D721Med (cell line): ENCODE data around the gene ABCD1.

ENCODE experiments used
- DNase-seq: peaks from one replicate; pipeline ENCODE4 v3.0.0; 2011; ENCODE audit warnings: low spot score; ENCODE audit not compliant: insufficient read length
- FAIRE-seq: peaks from 2 replicates; lab custom pipeline; 2011; peaks lifted over from hg19 to GRCh38; lab: Jason Lieb, UNC
- TF ChIP-seq, protein P1 (sequence below): IDR thresholded peaks from 2 replicates; pipeline ENCODE4 v1.5.1; 2012; ENCODE audit warnings: mild to moderate bottlenecking, control low read depth; ENCODE audit not compliant: insufficient read depth; ENCODE audit errors: missing control alignments

Gene ABCD1

DNA sequence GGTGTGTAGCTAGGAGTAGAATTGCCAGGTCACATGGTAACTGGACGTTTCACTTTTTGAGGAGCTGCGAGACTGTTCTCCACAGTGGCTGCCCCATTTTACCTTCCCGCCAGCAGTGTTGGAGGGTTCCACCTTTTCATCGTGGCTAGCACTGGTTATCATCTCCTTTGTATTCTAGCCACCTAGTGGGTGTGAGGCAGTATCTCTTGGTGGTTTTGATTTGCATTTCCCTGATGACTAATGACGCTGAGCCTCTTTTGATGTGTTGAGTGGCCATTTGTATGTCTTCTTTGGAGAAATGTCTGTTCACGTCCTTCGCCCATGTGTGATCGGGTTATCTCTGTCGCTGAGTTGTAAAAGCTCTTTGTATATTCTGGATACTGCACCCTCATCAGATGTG is 10.6 kb downstream of the ABCD1 start:
- FAIRE-seq (no peak), DNase-seq (no peak)
- TF ChIP-seq, protein P1, sequence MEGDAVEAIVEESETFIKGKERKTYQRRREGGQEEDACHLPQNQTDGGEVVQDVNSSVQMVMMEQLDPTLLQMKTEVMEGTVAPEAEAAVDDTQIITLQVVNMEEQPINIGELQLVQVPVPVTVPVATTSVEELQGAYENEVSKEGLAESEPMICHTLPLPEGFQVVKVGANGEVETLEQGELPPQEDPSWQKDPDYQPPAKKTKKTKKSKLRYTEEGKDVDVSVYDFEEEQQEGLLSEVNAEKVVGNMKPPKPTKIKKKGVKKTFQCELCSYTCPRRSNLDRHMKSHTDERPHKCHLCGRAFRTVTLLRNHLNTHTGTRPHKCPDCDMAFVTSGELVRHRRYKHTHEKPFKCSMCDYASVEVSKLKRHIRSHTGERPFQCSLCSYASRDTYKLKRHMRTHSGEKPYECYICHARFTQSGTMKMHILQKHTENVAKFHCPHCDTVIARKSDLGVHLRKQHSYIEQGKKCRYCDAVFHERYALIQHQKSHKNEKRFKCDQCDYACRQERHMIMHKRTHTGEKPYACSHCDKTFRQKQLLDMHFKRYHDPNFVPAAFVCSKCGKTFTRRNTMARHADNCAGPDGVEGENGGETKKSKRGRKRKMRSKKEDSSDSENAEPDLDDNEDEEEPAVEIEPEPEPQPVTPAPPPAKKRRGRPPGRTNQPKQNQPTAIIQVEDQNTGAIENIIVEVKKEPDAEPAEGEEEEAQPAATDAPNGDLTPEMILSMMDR: no peak

DNA sequence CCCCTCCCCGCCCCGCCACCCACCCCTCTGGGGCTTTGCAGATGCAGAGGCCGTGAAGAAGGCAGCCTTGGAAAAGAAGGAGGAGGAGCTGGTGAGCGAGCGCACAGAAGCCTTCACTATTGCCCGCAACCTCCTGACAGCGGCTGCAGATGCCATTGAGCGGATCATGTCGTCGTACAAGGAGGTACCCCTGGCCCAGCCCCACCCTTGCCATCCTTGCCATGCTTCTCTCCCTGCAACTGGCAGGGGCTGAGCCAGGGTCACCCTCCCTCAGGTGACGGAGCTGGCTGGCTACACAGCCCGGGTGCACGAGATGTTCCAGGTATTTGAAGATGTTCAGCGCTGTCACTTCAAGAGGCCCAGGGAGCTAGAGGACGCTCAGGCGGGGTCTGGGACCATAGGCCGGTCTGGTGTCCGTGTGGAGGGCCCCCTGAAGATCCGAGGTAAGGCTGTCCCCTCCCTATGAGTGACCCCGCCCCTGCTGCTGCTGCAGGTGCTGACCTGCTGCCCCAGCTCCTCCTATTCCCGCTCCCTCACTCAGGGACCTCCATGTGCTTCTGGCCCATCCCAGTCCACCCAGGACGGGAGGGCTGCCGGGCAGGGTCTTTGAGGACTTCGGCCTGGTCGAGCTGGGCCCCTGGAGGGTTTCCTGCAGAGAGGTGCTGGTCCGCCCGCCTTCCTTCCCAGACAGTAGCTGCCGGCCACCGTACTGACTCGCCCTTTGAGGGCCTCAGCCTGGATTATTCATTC is 11.6 kb downstream of the ABCD1 start:
- no peak for FAIRE-seq
- DNase-seq: no peak
- TF ChIP-seq, protein P1: no peak

DNA sequence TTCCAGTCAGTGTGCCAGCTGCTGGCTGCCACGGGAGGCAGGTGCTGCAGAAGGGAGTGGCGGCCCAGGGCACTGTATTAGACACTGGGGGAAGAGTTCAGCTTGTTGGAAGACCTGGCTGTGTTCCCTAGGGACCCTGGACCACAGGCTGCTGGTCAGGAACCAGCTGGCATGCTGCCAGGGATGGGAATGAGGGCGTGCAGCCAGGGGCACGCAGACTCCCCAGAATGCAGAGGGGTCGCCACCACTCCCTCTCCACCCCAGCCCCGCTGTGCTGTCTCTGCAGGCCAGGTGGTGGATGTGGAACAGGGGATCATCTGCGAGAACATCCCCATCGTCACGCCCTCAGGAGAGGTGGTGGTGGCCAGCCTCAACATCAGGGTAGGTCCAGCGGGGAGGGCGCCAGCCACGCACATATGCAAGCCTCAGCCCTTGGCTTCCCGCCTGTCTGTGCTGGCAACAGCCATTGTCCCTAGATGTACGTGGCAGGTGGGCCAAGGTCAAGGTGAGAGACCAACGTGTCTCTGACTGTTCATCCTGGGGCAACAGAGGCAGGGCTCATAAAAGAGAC is 12.3 kb downstream of the ABCD1 start:
- DNase-seq (no peak), FAIRE-seq (no peak)
- TF ChIP-seq, protein P1: no peak

DNA sequence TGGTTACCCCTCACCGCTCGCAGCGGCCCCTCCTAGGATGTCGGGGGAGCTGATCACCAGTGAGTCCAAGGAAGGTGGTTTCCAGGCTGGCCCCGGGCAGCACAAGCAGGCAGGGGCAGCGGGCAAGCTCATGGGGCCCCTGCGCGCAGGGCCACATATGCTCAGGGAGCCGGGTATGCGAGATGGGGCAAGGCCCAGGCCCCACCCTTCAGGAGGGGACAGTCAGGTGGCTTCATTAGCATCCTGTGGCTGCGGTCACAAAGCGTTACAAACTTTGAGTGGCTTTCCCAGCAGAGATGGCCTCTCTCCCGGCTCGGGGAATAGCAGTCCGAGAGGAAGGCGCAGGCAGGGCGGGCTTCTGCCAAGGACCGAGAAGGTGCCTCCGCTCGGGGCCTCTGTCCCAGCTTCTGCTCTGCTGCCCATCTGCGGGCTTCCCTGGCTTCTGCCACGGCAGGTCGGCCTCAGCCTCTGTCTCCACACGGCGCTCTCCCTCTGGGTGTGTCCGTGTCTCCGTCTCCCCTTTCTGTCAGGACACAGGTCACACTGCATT is 13.5 kb downstream of the ABCD1 start:
- TF ChIP-seq, protein P1: no peak
- no peak for DNase-seq
- FAIRE-seq: no peak

DNA sequence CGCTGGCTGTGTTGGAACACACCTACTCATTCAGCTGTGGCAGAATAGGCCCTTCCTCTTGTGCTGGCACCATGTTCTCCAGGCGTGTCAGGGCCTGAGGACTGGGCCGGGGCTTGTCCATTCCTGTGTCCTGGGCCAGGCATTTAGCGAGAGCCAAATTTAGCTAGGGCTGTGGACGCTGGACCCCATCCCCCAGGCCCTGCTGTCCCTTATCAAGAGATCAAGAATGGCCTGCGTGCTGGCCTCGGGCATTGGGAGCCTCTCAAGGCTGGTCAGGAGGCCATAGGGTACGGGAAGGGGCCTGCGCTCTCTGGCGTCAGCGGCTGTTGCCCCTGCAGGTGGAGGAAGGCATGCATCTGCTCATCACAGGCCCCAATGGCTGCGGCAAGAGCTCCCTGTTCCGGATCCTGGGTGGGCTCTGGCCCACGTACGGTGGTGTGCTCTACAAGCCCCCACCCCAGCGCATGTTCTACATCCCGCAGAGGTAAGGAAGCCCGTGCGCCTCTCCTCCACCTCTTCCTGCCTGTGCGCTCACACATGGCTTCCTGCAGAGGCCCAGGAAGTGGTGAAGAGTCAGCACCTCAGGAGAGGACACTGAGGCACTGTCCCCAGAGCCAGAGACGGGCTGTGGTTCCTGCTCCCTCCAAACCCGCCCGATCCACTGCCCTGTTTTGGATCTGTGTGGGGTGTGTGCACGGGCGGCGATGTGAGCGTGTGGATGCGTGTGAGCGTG is 15.3 kb downstream of the ABCD1 start:
- DNase-seq: no peak
- no peak for FAIRE-seq
- TF ChIP-seq, protein P1: no peak

DNA sequence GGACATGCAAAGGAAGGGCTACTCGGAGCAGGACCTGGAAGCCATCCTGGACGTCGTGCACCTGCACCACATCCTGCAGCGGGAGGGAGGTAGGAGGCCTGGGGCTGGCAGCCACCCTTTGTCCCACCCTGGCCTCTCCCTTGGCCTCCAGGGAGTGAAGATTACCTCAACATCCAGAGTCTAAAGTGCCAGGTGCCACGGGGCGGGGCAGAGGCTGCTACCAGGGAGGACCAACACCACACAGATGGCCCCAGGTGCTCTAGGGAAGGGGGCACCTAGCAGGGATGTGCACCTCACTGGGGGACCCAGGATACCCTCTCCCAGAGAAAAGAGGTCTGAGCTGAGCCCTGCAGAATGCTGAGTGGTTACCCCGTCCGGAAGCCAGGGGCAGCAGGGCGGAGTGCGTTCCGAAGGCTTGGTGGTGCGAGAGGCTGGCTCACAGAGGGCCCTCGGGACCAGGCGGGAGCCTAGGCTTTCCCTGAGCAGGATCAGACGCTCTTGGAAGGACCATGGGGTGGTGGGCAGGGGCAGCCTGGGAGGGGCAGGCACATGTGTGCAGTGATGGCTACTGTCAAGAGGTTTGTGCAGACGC is 16.1 kb downstream of the ABCD1 start:
- no peak for FAIRE-seq
- TF ChIP-seq, protein P1: no peak

More for the DNA sequence above, 16.1 kb downstream of the ABCD1 start:
- no peak for DNase-seq
